Subcutaneous adipose tissue (tissue), 4 donors: ENCODE results near the gene SCYGR6. TPM values are rescaled to one million over a fixed set of nuclear protein-coding genes. Genes with fewer than 3 reads are reported as not detected.

Experiments used
- total RNA-seq, 4 donors: library from RNA; depleted of rRNA; stranded (reverse); fragments of >200 nt; gene quantifications; one replicate each; pipeline ENCODE4 v1.1.0, GENCODE V29; 2016
- TF ChIP-seq, protein P1 (sequence below): fragments of 450-650 bp; IDR thresholded peaks from one replicate; pipeline ENCODE4 v1.5.1; 2016; ENCODE audit warnings: low read depth, mild to moderate bottlenecking, control low read depth, antibody characterized with exemption, moderate library complexity

SCYGR6 gene
- total RNA-seq, 4 donors from 2014 or later: not detected

DNA sequence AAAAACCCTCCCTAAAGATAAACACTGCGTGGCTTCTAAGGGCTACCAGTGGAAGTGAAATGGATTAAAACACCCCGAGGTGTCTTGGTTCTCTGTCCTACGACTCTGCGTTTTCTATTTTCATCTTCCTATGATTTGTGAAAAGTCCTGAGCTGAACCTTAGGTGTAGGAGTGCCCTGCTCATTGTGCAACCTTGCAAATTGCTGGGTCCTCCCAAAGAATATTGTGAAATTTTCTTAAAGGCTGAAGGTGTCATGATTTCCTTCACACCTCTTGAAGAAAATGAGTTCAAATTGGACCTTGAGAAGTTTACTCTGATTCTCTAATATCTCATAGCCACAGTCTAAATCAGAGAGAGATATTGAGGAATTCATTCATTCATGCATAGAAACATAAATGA lies 4.9 kb downstream of the SCYGR6 start:
- TF ChIP-seq, protein P1, sequence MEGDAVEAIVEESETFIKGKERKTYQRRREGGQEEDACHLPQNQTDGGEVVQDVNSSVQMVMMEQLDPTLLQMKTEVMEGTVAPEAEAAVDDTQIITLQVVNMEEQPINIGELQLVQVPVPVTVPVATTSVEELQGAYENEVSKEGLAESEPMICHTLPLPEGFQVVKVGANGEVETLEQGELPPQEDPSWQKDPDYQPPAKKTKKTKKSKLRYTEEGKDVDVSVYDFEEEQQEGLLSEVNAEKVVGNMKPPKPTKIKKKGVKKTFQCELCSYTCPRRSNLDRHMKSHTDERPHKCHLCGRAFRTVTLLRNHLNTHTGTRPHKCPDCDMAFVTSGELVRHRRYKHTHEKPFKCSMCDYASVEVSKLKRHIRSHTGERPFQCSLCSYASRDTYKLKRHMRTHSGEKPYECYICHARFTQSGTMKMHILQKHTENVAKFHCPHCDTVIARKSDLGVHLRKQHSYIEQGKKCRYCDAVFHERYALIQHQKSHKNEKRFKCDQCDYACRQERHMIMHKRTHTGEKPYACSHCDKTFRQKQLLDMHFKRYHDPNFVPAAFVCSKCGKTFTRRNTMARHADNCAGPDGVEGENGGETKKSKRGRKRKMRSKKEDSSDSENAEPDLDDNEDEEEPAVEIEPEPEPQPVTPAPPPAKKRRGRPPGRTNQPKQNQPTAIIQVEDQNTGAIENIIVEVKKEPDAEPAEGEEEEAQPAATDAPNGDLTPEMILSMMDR: no peak

DNA sequence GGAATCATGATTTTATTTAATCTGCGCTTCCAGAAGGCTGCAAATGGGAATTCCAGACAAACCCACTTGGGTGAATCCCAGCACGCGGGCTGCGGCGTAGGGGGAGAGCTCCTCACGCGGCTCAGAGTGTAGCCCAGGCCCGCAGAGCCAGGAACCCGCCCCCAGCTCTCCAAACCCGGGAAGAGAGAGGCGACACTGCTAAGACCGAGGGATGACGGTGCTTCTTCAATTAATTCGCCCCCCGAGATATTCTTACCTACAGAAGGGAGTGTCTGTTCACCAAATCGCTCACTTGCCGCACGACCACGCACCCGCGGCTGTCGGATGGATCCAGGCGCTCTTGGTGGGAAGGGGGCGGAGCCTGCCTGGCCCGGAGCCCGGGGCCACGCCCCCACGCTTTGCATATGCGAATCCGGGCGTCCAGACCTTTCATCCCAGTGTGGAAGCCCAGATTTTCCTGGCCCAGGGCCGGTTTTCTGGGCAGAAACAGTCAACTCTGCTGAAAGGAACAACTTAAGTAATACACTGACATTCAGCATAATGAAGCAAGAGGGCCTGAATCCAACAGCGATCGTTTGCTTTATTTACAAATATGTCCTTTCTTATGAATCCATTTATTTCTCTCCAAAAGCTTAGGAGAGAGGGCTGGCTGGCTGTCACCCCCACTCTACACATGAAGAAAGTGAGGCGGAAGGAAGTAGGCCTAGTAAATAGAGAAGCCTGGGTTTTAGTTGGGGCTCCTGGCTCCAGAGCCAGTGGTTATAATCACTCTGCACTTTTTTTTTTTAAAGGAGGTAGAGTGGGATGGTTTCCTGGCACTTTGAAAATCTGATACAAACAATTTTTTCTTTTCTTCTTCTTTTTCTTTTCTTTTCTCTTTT lies 6.6 kb downstream of the SCYGR6 start, which contains the start of gene SLC19A3:
SLC19A3 (minus strand) TSS at position 342 of the 881 bp plus-strand sequence. CDS start 15,710 bp downstream, outside the sequence.
- TF ChIP-seq, protein P1: no peak

DNA sequence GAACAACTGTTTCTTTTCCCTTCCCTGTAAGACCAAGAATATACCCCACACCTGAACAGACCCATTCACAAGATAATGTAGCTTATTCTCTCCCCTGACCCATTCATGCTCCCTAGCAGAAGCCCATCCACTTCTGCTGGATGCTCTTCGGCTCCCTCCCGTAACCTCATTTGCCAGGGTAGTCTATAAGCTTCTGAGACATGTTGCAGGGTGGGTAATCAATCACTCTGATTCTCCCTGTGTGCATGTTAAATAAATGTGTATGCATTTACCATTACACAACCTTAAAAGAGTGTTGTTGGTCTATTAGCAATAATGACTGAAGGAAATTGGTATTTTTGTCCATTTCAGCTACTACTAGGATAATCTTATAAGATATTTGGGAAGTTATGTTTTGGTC lies 8.1 kb downstream of the SCYGR6 start:
- TF ChIP-seq, protein P1: no peak

DNA sequence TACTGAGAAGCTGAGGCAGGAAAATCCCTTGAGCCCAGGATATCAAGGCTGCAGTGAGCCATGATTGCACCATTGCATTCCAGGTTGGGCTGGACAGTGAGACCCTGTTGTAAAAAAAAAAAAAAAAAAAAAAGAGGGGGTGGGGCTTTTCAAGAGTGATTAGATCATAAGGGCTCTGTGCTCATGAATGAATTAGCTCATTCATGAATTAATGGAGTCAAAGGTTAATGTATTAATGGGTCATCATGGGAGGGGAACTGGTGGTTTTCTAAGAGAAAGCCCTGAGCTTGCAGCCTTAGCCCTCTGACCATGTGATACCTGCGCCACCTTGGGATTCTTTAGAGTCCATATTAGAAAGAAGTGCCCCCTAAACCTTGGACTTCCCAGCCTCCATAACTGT lies 11.3 kb downstream of the SCYGR6 start:
- TF ChIP-seq, protein P1: no peak

DNA sequence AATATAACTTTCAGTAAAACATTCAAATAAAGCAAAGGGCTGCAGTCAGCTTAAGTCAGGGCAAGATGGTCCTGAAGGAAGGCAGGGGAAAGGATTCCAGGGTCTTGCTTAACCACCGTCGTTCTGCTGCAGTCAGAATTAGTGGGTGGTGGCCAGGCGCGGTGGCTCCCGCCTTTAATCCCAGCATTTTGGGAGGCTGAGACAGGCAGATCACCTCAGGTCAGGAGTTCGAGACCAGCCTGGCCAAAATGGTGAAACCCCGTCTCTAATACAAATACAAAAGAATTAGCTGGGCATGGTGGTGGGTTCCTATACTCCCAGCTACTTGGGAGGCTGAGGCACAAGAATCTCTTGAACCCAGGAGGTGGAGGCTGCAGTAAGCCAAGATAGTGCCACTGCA lies 13.6 kb downstream of the SCYGR6 start:
- TF ChIP-seq, protein P1: no peak

DNA sequence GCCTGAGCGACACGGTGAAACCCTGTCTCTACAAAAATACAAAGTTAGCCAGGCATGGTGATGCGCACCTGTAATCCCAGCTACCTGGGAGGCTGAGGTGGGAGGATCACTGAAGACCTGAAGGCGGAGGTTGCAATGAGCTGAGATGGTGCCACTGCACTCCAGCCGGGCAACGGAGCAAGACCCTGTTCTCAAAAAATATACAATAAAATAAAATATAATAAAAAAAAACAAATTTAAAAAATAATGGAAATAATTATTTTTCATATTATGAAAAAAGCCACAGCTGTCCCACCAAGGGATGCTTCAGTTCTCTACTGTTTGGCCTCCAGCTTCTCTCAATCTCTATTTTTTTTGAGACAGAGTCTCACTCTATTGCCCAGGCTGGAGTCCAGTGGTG lies 17.2 kb downstream of the SCYGR6 start:
- TF ChIP-seq, protein P1: no peak

DNA sequence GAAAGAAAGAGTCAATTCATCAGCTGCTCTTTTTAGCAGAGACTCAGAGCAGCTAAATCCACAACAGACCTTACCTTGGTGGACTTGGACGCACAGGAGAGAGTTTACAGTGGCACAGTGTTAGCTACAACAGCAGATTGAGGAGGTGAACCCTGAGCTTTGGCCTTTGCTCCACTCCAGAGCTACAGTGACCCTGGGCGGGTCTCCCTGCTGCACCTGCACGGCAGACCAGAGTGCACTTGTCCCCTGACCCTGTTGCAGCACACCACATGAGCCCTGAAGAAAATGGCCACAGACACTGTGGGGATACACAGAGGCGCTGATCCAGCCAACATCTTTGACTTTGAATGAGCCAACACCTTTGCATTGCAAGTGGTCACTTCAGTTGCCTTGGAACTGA lies 17.7 kb downstream of the SCYGR6 start:
- TF ChIP-seq, protein P1: no peak
